A549 (cell line): ENCODE data around the gene SNUPN. TPM values are rescaled to one million over a fixed set of nuclear protein-coding genes. Genes with fewer than 3 reads are reported as not detected.

Experiments used
- BHLHE40 ChIP-seq: IDR thresholded peaks from 2 replicates; pipeline ENCODE4 v1.6.1; 2012; ENCODE audit warnings: low read depth, low read length, inconsistent platforms
- CBX2 ChIP-seq: fragments of 200-600 bp; sonication (generic); IDR thresholded peaks from 2 replicates; pipeline ENCODE4 v1.6.1; 2016; ENCODE audit warnings: low read depth, mild to moderate bottlenecking, borderline replicate concordance
- CHD4 ChIP-seq: fragments of 200-600 bp; sonication (generic); IDR thresholded peaks from 2 replicates; pipeline ENCODE4 v1.6.1; 2016; ENCODE audit warnings: antibody characterized with exemption, mild to moderate bottlenecking, borderline replicate concordance
- EHF ChIP-seq: fragments of 250-450 bp; sonication (Bioruptor Pico); IDR thresholded peaks from 2 replicates; pipeline ENCODE4 v1.5.0; 2020; ENCODE audit warnings: mild to moderate bottlenecking
- EP300 ChIP-seq, 2 experiments: fragments of >200 bp; sonication (Bioruptor Twin); formaldehyde crosslinking; IDR thresholded peaks; 2 replicates in 1 of 2; 3 replicates in 1 of 2; pipeline ENCODE4 v1.6.1; 2016 to 2017
- ESRRA ChIP-seq: fragments of 150-350 bp; IDR thresholded peaks from 2 replicates; pipeline ENCODE4 v1.6.1; 2014; ENCODE audit warnings: mild to moderate bottlenecking, low read length, borderline replicate concordance
- HMGXB4 ChIP-seq: fragments of 250-450 bp; sonication (Bioruptor Pico); IDR thresholded peaks from 2 replicates; pipeline ENCODE4 v1.5.0; 2021; ENCODE audit warnings: mild to moderate bottlenecking, moderate library complexity, borderline replicate concordance
- HOXB13 ChIP-seq: fragments of 250-450 bp; sonication (Bioruptor Pico); IDR thresholded peaks from 2 replicates; pipeline ENCODE4 v1.5.0; 2020; ENCODE audit warnings: low read depth, mild to moderate bottlenecking, moderate library complexity
- HOXB5 ChIP-seq: fragments of 250-450 bp; sonication (Bioruptor Pico); IDR thresholded peaks from 2 replicates; pipeline ENCODE4 v1.5.0; 2020; ENCODE audit warnings: mild to moderate bottlenecking, moderate library complexity
- JUN ChIP-seq, 2 experiments: fragments of >200 bp; sonication (Bioruptor Twin); formaldehyde crosslinking; IDR thresholded peaks; 2 replicates in 1 of 2; 3 replicates in 1 of 2; pipeline ENCODE4 v1.6.1; 2016 to 2017
- KDM5A ChIP-seq: fragments of 200-600 bp; sonication (generic); IDR thresholded peaks from 2 replicates; pipeline ENCODE4 v1.6.1; 2016; ENCODE audit warnings: antibody characterized with exemption, mild to moderate bottlenecking
- MAZ ChIP-seq: fragments of 150-350 bp; IDR thresholded peaks from 2 replicates; pipeline ENCODE4 v1.6.1; 2014; ENCODE audit warnings: antibody characterized with exemption, low read depth, low read length, borderline replicate concordance
- NR3C1 ChIP-seq: fragments of >200 bp; sonication (Bioruptor Twin); formaldehyde crosslinking; IDR thresholded peaks from 3 replicates; pipeline ENCODE4 v1.6.1; 2017
- PBX3 ChIP-seq: IDR thresholded peaks from 2 replicates; pipeline ENCODE4 v1.6.1; 2012
- PHF8 ChIP-seq: fragments of 200-600 bp; sonication (generic); IDR thresholded peaks from 2 replicates; pipeline ENCODE4 v1.6.1; 2016; ENCODE audit warnings: low read depth, mild to moderate bottlenecking, antibody characterized with exemption, moderate library complexity, borderline replicate concordance
- RCOR1 ChIP-seq: fragments of 150-350 bp; IDR thresholded peaks from 2 replicates; pipeline ENCODE4 v1.6.1; 2014; ENCODE audit warnings: antibody characterized with exemption, low read length, low read depth
- REST ChIP-seq: fragments of 200-600 bp; sonication (generic); IDR thresholded peaks from 2 replicates; pipeline ENCODE4 v1.6.1; 2016; ENCODE audit warnings: antibody characterized with exemption, mild to moderate bottlenecking, moderate library complexity
- RNF2 ChIP-seq: fragments of 200-600 bp; sonication (generic); IDR thresholded peaks from 2 replicates; pipeline ENCODE4 v1.6.1; 2016; ENCODE audit warnings: low read depth, mild to moderate bottlenecking, antibody characterized with exemption, moderate library complexity, borderline replicate concordance
- TFCP2L1 ChIP-seq: fragments of 250-450 bp; sonication (Bioruptor Pico); IDR thresholded peaks from 2 replicates; pipeline ENCODE4 v1.5.0; 2021; ENCODE audit warnings: mild to moderate bottlenecking
- ZC3H11A ChIP-seq: fragments of 450-650 bp; IDR thresholded peaks from 2 replicates; pipeline ENCODE4 v1.6.1; 2014; ENCODE audit warnings: antibody characterized with exemption, mild to moderate bottlenecking
- ZSCAN20 ChIP-seq: fragments of 250-450 bp; sonication (Bioruptor Pico); IDR thresholded peaks from 2 replicates; pipeline ENCODE4 v1.8.0; 2022; ENCODE audit warnings: mild to moderate bottlenecking, moderate library complexity
- polyA plus RNA-seq, 4 experiments: library from polyadenylated mRNA; depleted of rRNA in 3 of 4; stranded (reverse); fragments of >200 nt; fragmentation: RNase III in 1 of 4; extraction: RNeasy Plus Mini Kit Qiagen cat#74134 plus additional on column Dnase treatment in 1 of 4; gene quantifications; 2 replicates in 3 of 4; 3 replicates in 1 of 4; pipeline ENCODE4 v1.2.3, GENCODE V29; 2011 to 2017
- TF ChIP-seq, protein P1 (sequence below): fragments of >200 bp; sonication (Bioruptor Twin); formaldehyde crosslinking; IDR thresholded peaks from 3 replicates; pipeline ENCODE4 v1.5.1; 2016

The SNUPN gene
- polyA plus RNA-seq, 2 of the 4 experiments (the other 2 are of a cell fraction) = 29.2 to 38.5 TPM

GRCh38 chr15:75639709-75640482, 14.4 kb upstream of the SNUPN start, which contains the start of gene IMP3 (continued):
- TF ChIP-seq HMGXB4 (CRISPR knock-in tag) = no peak
- no peak for TF ChIP-seq CBX2
- TF ChIP-seq REST = peak; percentile 94
- TF ChIP-seq, protein P1, sequence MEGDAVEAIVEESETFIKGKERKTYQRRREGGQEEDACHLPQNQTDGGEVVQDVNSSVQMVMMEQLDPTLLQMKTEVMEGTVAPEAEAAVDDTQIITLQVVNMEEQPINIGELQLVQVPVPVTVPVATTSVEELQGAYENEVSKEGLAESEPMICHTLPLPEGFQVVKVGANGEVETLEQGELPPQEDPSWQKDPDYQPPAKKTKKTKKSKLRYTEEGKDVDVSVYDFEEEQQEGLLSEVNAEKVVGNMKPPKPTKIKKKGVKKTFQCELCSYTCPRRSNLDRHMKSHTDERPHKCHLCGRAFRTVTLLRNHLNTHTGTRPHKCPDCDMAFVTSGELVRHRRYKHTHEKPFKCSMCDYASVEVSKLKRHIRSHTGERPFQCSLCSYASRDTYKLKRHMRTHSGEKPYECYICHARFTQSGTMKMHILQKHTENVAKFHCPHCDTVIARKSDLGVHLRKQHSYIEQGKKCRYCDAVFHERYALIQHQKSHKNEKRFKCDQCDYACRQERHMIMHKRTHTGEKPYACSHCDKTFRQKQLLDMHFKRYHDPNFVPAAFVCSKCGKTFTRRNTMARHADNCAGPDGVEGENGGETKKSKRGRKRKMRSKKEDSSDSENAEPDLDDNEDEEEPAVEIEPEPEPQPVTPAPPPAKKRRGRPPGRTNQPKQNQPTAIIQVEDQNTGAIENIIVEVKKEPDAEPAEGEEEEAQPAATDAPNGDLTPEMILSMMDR = no peak
- TF ChIP-seq RNF2 = no peak
- TF ChIP-seq MAZ = peak; percentile 79; the same call in 1 of the 2 replicates
- TF ChIP-seq ZSCAN20 (CRISPR knock-in tag) = no peak
- no peak for TF ChIP-seq EP300 (IDR thresholded peaks at IDR 0.05)
- peak; percentile 84 to 97; a peak in 4 of 5 replicates for TF ChIP-seq JUN (IDR thresholded peaks at IDR 0.05)
- TF ChIP-seq ZC3H11A = no peak
- TF ChIP-seq ESRRA = no peak
- no peak for TF ChIP-seq EHF (CRISPR knock-in tag)
- TF ChIP-seq BHLHE40 = no peak
- TF ChIP-seq HOXB5 = no peak
- no peak for TF ChIP-seq NR3C1
- no peak; the same call in 1 of the 2 replicates for TF ChIP-seq KDM5A
- TF ChIP-seq HOXB13 = no peak
- no peak for TF ChIP-seq PBX3
- TF ChIP-seq PHF8 = peak; percentile 45; the same call in 1 of the 2 replicates
- TF ChIP-seq TFCP2L1 (CRISPR knock-in tag) = peak; percentile 70; the same call in 1 of the 2 replicates
- TF ChIP-seq CHD4 = no peak
- no peak for TF ChIP-seq RCOR1
